AML-193 (cell line): Measurements from ENCODE around the gene EVPL.
"Not testable (repeated sequence)": the region's sequence is repeated elsewhere in the genome, so short reads cannot be mapped to it uniquely, and the experiment has no call there.

Source experiments
- DNase-seq, 2 experiments: peaks; one replicate each; lab custom pipeline; 2025; lab: John Stamatoyannopoulos, UW

EVPL gene

GRCh38 chr17:76048025-76048605 lies 21.0 kb upstream of the EVPL start:
- DNase-seq: no peak

DNA sequence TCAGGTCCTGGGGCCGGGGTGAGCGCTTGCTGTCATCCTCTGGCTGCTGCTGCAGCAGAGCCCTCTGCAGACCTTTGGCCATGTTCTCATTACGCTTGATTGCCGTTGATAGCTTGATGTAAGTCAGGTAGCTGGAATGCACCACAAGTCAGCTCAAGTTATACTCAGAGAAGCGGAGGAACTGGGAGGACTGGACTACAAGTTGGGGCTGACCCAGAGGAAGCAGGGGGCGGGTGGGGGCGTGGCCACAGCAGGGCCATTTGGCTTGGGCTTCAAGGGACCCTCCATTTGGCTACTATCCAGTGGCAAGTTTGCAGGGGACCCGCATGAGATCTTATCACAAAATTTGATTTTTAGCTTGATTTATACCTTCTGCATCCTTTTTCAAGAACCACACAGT lies 19.0 kb upstream of the EVPL start:
- DNase-seq: no peak

DNA sequence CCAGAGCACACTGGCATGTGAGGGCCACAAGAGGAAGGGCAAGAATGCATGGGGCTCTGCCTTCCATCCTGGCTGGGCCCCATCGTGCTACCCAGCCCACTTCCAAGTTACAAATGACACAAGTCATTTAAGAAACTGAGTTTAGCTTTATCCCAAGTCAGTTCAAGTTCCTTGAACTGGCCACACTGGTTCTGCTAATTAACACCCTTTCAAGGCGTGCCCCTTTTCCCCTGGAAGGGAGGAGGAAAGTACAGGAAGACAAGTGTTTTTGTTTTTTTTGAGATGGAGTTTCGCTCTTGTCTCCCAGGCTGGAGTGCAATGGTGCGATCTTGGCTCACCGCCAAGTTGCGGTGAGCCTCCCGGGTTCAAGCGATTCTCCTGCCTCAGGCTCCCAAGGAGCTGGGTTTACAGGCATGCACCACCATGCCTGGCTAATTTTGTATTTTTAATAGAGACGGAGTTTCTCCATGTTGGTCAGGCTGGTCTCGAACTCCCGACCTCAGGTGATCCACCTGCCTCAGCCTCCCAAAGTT lies 17.4 kb upstream of the EVPL start:
- not testable (repeated sequence) for DNase-seq

GRCh38 chr17:76042868-76043267 lies 15.8 kb upstream of the EVPL start:
- DNase-seq: not testable (repeated sequence)

DNA sequence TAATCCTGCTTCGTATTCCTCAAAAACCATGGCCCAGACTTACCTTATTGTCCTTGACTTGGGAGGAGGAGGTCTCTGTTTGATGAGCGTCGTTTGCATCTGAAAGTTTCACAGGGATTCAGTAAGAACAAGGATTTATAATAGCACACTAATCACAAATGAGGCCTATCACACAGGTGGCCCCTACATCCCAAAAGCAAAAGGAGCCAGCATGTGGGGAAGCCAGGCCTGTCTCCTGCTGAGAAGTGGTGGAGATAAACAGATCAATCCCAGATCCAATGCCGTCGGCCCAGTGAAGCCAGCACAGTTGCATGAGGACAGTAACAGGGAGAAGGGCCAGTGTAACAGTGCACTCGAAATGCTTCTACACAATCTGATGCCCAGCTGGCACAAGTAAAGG lies 13.3 kb upstream of the EVPL start:
- no peak for DNase-seq

DNA sequence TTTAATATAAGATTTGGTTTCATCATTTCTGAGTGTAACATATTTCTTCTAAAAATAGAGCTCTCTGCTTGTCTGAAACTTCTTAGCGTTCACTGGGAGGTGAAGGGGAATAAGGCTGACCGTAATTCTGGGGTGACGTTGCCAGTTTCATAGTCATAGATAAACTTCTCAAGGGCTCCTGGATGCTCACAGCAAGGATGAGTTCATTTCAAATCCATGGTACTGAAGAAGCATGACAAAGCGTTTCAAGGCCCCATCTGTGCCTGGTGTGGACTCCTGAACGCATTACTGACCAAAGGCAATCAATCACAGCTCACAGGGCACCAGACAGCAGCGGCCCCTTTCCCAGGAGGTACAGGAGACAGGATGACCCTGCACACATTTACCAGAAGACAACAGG lies 12.0 kb upstream of the EVPL start:
- DNase-seq: no peak

- DNase-seq: no peak
Observed at GRCh38 chr17:76038050-76038449, 10.9 kb upstream of the EVPL start.

DNA sequence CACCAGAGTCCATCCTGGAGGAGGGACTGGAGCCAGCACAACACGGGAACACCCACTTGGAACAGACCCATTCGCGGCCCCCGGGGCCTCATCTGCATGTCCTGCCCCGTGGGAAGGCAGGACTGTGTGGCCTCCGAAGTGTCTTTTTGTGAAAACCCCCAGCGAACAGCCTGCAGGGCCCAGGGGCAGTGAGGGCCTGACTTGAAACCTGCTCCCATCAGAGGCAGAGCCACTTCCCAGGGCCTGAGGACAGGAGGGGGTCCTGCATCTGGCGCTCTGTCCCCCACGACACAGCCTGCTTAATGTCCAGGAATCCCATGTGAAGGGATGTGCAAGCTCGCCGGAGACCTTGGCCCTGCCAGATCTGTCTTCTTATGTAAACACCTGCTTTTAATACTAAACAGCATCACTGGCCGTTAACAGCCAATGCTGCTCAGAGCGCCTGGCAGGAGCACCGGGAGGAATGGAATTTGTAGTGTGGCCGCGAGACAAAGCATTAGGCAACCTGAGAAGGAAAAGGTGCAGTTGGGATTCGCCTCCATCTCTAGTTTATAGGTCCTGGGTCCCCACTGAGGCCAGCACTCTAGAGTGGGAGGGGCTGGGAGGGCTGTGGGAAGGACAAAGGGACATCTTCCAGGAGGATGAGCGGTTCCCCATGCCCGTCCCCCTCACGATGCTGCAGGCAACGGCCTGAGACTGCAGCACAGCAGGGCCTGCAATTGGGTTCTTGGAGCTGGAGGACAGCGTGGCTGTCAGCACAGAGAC lies 9.6 kb upstream of the EVPL start:
- no peak for DNase-seq

GRCh38 chr17:76034428-76035350 lies 7.6 kb upstream of the EVPL start:
- DNase-seq: no peak

GRCh38 chr17:76033139-76033538 lies 6.0 kb upstream of the EVPL start:
- no peak for DNase-seq

GRCh38 chr17:76032780-76033108 lies 5.6 kb upstream of the EVPL start:
- no peak for DNase-seq

DNA sequence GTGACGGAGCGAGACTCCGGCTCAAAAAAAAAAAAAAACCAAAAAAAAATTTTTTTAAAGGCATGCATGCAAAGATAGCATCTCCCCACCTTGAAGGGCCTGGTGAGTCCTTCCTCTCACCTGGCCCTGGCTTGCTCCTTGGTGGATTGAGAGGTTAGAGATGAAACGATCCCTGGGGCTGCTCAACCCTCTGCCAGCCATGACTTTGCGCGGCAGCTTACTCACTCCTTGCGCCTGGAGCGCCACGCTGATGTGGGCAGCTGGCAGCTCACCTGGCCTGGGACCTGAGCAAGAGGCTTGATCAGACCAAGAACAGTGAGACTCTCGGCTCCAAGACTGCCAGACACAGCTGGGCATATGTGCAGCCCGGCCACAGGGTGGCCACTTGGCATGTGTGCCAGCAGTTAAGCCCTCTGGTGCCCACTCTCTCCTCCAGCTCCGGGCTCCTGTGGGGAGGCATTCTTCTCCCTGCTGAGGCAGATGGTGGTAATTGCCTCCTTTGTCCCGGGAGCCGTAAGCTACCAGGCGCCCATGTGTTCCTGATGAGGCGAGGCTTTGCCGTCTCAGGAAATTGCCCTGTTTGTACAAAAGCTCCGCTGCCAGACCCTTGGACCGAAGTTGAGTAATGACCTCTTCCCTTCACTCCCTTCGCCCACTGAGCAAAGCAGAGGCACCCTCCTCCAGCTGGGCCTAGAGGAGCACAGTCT lies 5.1 kb upstream of the EVPL start:
- DNase-seq: no peak

GRCh38 chr17:76026714-76027158 lies 370 bp downstream of the EVPL start:
- DNase-seq: no peak

GRCh38 chr17:76025294-76025693 lies 1.8 kb downstream of the EVPL start:
- no peak for DNase-seq

GRCh38 chr17:76024353-76024752 lies 2.8 kb downstream of the EVPL start:
- DNase-seq: no peak

DNA sequence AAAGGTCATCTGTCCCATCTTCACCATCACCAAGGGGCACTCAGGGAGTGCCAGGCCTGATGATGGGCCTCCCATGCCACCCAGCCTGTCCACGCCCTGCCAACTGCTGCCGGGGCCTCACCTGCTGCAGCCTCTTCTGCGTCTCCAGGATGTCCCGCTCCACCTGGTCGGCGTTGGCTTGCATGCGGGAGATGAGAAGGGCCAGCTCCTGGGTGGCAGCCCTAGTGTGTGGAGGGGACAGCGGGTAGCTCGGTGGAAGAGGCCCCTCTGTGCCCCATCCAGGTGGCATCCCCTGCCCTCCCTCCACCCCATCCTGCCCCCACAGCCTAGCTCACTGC lies 3.2 kb downstream of the EVPL start:
- no peak for DNase-seq

- DNase-seq: no peak
Observed at GRCh38 chr17:76022973-76023899, 3.9 kb downstream of the EVPL start.

GRCh38 chr17:76022285-76022684 lies 4.8 kb downstream of the EVPL start:
- no peak for DNase-seq

DNA sequence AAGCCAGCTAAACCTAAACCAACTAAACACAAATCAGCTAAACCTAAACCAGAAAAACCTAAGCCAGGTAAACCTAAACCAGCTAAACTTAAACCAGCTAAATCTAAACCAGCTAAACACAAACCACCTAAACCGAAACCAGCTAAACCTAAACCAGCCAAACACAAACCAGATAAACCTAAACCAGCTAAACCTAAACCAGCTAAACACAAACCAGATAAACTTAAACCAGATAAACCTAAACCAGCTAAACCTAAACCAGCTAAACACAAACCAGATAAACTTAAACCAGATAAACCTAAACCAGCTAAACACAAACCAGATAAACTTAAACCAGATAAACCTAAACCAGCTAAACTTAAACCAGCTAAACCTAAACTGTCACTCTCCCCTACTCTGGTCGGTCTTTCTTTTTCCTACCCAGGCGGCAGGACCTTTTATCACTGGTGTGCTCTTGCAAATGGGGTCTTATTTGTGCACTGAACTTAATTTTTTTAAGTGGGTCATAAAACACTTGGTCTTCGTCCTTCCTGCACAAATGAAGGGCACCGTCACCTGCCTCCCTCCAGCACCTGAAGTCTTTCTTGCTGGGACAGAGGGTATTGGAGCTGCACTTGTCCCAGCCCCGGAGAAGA lies 7.2 kb downstream of the EVPL start:
- DNase-seq: no peak

DNA sequence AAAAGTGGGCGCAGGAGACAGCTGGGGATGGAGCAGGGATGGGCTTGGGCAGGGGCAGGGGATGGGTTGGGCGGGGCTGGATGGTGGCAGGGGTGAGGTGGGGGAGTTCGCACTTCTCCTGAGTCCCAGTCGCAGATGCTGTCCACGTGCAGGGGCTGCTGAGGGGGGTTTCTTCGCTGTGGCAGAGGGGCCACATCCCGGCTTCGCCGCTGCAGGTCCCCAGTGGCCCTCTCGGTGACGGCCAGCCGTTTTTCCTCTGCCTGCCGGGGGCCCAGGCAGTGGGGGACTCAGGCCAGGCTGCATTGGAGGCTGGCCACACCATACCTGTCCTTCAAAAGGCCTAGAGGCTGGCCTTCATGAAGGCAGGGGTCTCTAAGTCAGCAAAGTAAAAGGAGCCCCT lies 8.3 kb downstream of the EVPL start:
- no peak for DNase-seq

GRCh38 chr17:76018340-76018680 lies 8.8 kb downstream of the EVPL start:
- DNase-seq: no peak
